Measurements from ENCODE around the gene OSBPL8. TPM values are rescaled to one million over a fixed set of nuclear protein-coding genes. Genes with fewer than 3 reads are reported as not detected.

Gene OSBPL8
- total RNA-seq, 1 donor from 2014 or later = 77.5 TPM

GRCh38 chr12:76421046-76421445, 138.5 kb downstream of the OSBPL8 start:
- TF ChIP-seq, protein P1, sequence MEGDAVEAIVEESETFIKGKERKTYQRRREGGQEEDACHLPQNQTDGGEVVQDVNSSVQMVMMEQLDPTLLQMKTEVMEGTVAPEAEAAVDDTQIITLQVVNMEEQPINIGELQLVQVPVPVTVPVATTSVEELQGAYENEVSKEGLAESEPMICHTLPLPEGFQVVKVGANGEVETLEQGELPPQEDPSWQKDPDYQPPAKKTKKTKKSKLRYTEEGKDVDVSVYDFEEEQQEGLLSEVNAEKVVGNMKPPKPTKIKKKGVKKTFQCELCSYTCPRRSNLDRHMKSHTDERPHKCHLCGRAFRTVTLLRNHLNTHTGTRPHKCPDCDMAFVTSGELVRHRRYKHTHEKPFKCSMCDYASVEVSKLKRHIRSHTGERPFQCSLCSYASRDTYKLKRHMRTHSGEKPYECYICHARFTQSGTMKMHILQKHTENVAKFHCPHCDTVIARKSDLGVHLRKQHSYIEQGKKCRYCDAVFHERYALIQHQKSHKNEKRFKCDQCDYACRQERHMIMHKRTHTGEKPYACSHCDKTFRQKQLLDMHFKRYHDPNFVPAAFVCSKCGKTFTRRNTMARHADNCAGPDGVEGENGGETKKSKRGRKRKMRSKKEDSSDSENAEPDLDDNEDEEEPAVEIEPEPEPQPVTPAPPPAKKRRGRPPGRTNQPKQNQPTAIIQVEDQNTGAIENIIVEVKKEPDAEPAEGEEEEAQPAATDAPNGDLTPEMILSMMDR (IDR thresholded peaks at IDR 0.05; ENCODE audit: insufficient read depth, low read length, poor library complexity, severe bottlenecking) = no peak
- Histone ChIP-seq H3K27me3 (ENCODE audit: control insufficient read depth, insufficient read depth, low read length) (no peaks in the 10 kb centered on the region), H3K4me3 (ENCODE audit: low read depth, low read length) (no peak overlapping the region)

DNA sequence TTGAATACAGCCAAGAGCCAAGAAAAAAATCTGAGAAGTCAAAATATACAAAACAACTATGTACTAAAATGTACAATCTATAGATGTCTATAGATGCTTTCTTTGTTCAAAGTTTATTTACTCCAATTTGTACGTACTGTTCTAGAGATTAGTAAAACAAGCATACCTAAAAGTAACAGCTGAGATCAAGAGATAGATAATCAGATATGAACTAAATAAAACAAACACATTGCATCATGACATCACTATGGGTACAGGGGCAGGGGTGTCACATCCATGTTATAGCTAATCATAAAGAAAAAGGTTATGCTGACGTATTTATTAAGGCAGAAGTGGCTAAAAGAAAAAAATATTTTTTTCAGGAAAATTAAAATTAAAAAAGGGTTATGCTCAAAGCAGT, 139.3 kb downstream of the OSBPL8 start:
- TF ChIP-seq, protein P1 (IDR thresholded peaks at IDR 0.05; ENCODE audit: insufficient read depth, low read length, poor library complexity, severe bottlenecking) = no peak
- H3K4me3 ChIP-seq (ENCODE audit: low read depth, low read length) = no peak overlapping the region
- no peaks in the 10 kb centered on the region for H3K27me3 ChIP-seq (ENCODE audit: control insufficient read depth, insufficient read depth, low read length)
- no peaks in the 10 kb centered on the region for H3K36me3 ChIP-seq (ENCODE audit: control insufficient read depth, insufficient read depth, low read length)
- DNase-seq (ENCODE audit: low read depth) = no peak

More at GRCh38 chr12:76421046-76421445, 138.5 kb downstream of the OSBPL8 start:
- no peak for DNase-seq (ENCODE audit: low read depth)
- H3K36me3 ChIP-seq (ENCODE audit: control insufficient read depth, insufficient read depth, low read length) = no peaks in the 10 kb centered on the region

DNA sequence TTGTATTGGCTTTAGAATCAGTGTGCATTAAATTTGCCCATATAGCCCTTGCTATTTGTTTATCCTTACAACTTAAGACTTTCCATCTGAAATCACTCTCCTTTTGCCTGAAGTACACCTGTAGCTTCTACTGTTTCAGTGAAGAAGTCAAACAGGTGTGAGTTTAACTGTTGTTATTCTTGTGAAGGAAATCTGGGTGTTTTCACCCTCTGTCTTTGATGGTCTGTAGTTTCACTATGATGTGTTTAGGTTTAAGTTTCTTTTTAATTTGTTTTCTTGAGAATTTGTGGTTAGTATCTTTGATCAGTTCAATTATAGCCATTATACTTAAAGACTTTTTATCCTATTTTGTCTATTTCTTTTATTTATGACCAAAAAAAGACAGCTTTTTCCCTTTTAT, 142.5 kb downstream of the OSBPL8 start:
- TF ChIP-seq, protein P1 (IDR thresholded peaks at IDR 0.05; ENCODE audit: insufficient read depth, low read length, poor library complexity, severe bottlenecking) = no peak
- no peaks in the 10 kb centered on the region for H3K27me3 ChIP-seq (ENCODE audit: control insufficient read depth, insufficient read depth, low read length)
- H3K36me3 ChIP-seq (ENCODE audit: control insufficient read depth, insufficient read depth, low read length) = no peaks in the 10 kb centered on the region
- H3K4me3 ChIP-seq (ENCODE audit: low read depth, low read length) = no peak overlapping the region
- no peak for DNase-seq (ENCODE audit: low read depth)

DNA sequence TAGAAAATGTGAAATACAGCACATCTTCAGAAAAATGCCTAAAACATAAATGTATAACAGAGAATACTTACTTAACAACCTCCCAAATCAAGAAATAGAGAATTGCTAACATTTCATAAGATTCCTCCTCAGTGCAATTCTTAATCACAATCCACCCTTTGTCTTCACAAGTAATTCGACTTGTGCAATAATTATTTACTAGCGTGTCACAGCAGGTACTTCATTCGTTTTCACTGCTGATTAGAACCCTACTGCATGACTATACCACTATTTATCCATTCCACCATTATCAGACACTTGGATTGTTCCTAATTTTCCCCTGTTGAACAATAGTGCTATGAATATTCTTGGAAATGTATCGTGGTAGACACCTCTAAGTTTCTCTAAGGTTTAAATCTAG, 146.4 kb downstream of the OSBPL8 start:
- Histone ChIP-seq H3K36me3 (ENCODE audit: control insufficient read depth, insufficient read depth, low read length) (no peaks in the 10 kb centered on the region), H3K27me3 (ENCODE audit: control insufficient read depth, insufficient read depth, low read length) (no peaks in the 10 kb centered on the region), H3K4me3 (ENCODE audit: low read depth, low read length) (no peak overlapping the region)
- TF ChIP-seq, protein P1 (IDR thresholded peaks at IDR 0.05; ENCODE audit: insufficient read depth, low read length, poor library complexity, severe bottlenecking) = no peak
- no peak for DNase-seq (ENCODE audit: low read depth)

GRCh38 chr12:76410781-76411180, 148.8 kb downstream of the OSBPL8 start:
- H3K4me3 ChIP-seq (ENCODE audit: low read depth, low read length) = no peak overlapping the region
- no peaks in the 10 kb centered on the region for H3K27me3 ChIP-seq (ENCODE audit: control insufficient read depth, insufficient read depth, low read length)
- no peak for DNase-seq (ENCODE audit: low read depth)
- TF ChIP-seq, protein P1 (IDR thresholded peaks at IDR 0.05; ENCODE audit: insufficient read depth, low read length, poor library complexity, severe bottlenecking) = no peak
- H3K36me3 ChIP-seq (ENCODE audit: control insufficient read depth, insufficient read depth, low read length) = no peaks in the 10 kb centered on the region

- H3K27me3 ChIP-seq (ENCODE audit: control insufficient read depth, insufficient read depth, low read length) = no peaks in the 10 kb centered on the region
Observed at GRCh38 chr12:76410371-76410770, 149.2 kb downstream of the OSBPL8 start.

More at GRCh38 chr12:76410371-76410770, 149.2 kb downstream of the OSBPL8 start:
- no peaks in the 10 kb centered on the region for H3K36me3 ChIP-seq (ENCODE audit: control insufficient read depth, insufficient read depth, low read length)
- no peak overlapping the region for H3K4me3 ChIP-seq (ENCODE audit: low read depth, low read length)
- TF ChIP-seq, protein P1 (IDR thresholded peaks at IDR 0.05; ENCODE audit: insufficient read depth, low read length, poor library complexity, severe bottlenecking) = no peak
- no peak for DNase-seq (ENCODE audit: low read depth)

All from kidney epithelial cell (primary cell).